GM11168 (cell line): ENCODE results near the gene CCDC50.

Source experiments
- in situ Hi-C: fragments of 300-500 bp; cut with MboI; formaldehyde crosslinking; loops from one replicate; pipeline ENCODE4 v1.12.0; 2022; ENCODE audit warnings: low sequenced_read_pairs; ENCODE audit not compliant: unreplicated experiment

The CCDC50 gene

DNA sequence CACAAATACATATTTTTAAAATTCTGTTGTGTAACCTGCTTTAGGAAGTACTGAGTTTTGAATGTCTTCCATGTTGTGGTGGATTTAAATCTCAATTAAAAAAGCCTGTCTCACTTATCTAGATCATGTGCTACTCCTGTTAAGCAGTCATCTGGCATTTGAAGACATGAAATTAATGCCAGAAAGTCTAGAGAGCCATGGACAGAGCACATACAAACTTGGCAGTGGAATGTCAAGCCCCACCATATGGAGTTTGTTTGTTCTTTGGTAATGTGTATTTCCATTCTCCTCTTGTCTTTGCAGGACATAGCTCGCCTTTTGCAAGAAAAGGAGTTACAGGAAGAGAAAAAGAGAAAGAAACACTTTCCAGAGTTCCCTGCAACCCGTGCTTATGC lies 40.4 kb downstream of the CCDC50 start:
- in situ Hi-C loops, result loop anchor here (10.0 kb wide), 1 partner anchor 135 kb away; no protein-coding TSS in a partner anchor

- in situ Hi-C loops, result no loop called here
Observed at GRCh38 chr3:191372122-191372521, 42.9 kb downstream of the CCDC50 start.

- in situ Hi-C loops, result no loop called here
Observed at GRCh38 chr3:191373327-191373726, 44.1 kb downstream of the CCDC50 start.

DNA sequence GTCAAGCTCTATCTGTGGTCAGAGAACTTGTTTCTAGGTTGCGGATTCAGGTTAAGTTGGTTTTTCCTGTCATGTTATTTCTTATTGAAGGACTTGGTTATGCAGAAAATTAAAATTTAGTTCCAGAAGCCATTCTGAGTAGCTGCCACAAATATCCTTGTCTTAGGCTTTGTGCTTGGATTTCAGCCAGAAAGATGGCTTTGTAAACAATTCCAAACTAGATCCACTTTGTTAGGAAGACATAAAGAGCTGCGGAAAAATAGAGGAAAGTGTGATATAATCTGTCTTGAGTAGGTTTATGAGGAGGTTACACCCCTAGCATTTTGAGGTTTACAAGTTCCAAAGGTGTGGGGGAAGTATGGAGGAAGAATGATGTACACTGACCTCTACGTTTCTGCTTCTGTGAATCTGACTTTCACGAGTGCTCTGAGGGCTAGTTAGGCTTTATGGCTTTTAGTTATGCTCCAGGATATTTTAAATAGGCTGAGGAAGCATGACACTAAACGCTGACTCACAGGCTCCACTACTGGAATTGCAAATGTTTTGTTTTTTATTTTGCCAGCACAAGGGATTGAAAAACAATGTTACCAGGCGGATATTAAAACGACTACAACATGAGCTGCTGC lies 47.4 kb downstream of the CCDC50 start:
- in situ Hi-C loops, result loop anchor here (25.0 kb wide), 1 partner anchor 239 kb away; no protein-coding TSS in a partner anchor

- in situ Hi-C loops, result loop anchor here (25.0 kb wide), 1 partner anchor 241 kb away; no protein-coding TSS in a partner anchor
Observed at GRCh38 chr3:191378142-191378812, 49.1 kb downstream of the CCDC50 start.

- in situ Hi-C loops, result loop anchor here (25.0 kb wide), 1 partner anchor 242 kb away; no protein-coding TSS in a partner anchor
Observed at GRCh38 chr3:191379446-191379845, 50.3 kb downstream of the CCDC50 start.

DNA sequence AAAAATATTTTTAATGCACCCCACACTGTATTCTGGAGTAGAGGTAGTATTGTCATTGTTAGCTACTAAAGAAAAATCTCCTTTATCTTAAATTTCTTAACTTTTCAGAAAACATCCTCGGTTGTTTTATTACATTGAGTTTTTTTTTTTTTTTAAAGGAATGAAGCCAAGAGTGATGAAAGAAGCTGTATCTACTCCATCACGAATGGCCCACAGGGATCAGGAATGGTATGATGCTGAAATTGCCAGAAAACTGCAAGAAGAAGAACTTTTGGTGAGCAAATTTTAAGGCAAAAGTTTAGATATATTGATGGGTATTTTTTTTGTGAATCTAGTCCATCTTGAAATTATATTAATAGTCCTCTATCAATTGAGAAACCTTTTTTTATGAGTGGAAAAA lies 50.8 kb downstream of the CCDC50 start:
- in situ Hi-C loops, result loop anchor here (25.0 kb wide), 1 partner anchor 243 kb away; no protein-coding TSS in a partner anchor

GRCh38 chr3:191381303-191381702 lies 52.1 kb downstream of the CCDC50 start:
- in situ Hi-C loops, result loop anchor here (25.0 kb wide), 1 partner anchor 244 kb away; no protein-coding TSS in a partner anchor

GRCh38 chr3:191382661-191383060 lies 53.5 kb downstream of the CCDC50 start:
- in situ Hi-C loops, result loop anchor here (25.0 kb wide), 1 partner anchor 245 kb away; no protein-coding TSS in a partner anchor

DNA sequence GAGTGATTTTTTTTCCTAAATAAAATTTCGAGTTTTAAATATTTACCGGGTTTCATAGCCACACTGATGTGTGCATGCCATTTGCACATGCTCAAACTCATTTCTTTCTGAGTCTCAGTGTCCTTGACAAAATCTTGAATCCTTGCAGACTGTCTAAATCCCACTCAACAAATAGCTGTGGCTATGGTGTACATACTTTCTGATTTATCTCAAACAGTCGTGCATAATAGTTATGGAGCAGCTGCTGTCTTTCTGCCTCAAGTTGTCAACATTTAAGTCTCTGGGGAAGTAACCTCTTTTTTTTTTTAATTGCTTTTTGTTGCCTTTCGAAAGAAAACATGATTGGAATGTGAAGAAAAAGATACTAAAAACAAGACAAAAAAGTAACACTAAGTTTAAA lies 53.9 kb downstream of the CCDC50 start:
- in situ Hi-C loops, result loop anchor here (25.0 kb wide), 1 partner anchor 246 kb away; no protein-coding TSS in a partner anchor

DNA sequence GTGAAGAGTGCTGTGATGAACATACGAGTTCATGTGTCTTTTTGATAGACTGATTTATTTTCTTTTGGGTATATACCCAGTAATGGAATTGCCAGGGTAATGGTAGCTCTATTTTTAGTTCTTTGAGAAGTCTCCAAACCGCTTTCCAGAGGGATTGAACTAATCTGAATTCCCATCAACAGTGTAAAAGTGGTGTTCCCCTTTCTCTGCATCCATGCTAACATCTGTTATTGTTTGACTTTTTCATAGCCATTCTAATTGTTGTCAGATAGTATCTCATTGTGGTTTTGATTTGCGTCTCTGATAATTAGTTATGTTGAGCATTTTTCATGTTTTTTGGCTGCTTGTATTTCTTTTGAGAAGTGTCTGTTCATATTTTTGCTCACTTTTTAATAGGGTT lies 55.9 kb downstream of the CCDC50 start:
- in situ Hi-C loops, result loop anchor here (25.0 kb wide), 1 partner anchor 248 kb away; no protein-coding TSS in a partner anchor

DNA sequence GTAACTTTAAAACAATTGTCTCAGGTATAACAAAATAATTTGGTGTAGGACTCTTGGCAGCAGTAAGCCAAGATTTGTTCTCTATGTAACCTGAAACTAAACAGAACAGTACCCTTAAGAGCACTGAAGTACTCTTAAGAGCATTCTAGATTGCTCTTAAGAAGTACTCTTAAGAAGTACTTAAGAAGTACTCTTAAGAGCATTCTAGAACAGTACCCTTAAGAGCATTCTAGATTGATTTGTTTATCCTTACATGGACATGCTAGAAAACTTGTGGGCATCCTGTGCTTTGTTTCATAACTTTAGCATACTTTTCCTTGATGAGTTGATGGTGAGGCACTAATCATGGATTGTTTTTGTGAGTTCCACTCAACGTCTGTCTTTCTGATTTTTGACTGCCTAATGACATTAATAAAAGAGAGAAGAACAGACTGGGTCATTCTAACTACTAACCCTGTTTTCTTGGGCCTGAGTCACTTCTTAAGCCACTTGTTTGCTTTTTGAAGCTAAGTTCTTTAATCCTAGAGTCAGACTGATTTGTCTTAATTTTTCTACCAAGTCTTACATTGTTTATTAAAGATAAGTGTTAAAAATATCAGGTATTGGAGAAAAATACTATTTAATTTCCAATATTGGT lies 58.4 kb downstream of the CCDC50 start:
- in situ Hi-C loops, result loop anchor here (25.0 kb wide), 1 partner anchor 250 kb away; no protein-coding TSS in a partner anchor

- in situ Hi-C loops, result loop anchor here (25.0 kb wide), 1 partner anchor 252 kb away; no protein-coding TSS in a partner anchor
Observed at GRCh38 chr3:191388823-191389222, 59.6 kb downstream of the CCDC50 start.

- in situ Hi-C loops, result loop anchor here (25.0 kb wide), 1 partner anchor 253 kb away; no protein-coding TSS in a partner anchor
Observed at GRCh38 chr3:191390580-191390979, 61.4 kb downstream of the CCDC50 start.

- in situ Hi-C loops, result loop anchor here (25.0 kb wide), 1 partner anchor 255 kb away; no protein-coding TSS in a partner anchor
Observed at GRCh38 chr3:191391861-191392808, 62.9 kb downstream of the CCDC50 start.

DNA sequence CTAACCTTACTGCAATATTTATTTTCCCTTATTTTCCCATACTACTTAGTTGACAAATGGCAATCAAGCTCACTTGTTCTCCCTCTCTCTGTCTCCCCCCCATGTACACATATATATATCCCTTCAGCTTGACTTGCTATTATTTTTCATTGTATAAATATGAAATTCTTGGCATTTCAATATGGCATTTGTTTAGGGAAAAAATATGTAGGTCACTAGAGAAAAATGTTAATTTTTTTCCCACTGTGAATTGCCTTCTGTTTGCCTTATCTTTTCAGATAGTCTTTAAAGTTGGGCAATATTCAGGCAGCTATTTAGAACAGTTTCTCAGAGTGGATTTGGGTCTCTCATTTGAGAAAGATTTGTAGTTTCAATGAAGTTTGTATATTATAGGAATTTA lies 64.0 kb downstream of the CCDC50 start:
- in situ Hi-C loops, result loop anchor here (25.0 kb wide), 1 partner anchor 256 kb away; no protein-coding TSS in a partner anchor

GRCh38 chr3:191397771-191398170 lies 68.6 kb downstream of the CCDC50 start:
- in situ Hi-C loops, result loop anchor here (25.0 kb wide), 1 partner anchor 260 kb away; no protein-coding TSS in a partner anchor

- in situ Hi-C loops, result loop anchor here (25.0 kb wide), 1 partner anchor 261 kb away; no protein-coding TSS in a partner anchor
Observed at GRCh38 chr3:191398607-191399006, 69.4 kb downstream of the CCDC50 start.

DNA sequence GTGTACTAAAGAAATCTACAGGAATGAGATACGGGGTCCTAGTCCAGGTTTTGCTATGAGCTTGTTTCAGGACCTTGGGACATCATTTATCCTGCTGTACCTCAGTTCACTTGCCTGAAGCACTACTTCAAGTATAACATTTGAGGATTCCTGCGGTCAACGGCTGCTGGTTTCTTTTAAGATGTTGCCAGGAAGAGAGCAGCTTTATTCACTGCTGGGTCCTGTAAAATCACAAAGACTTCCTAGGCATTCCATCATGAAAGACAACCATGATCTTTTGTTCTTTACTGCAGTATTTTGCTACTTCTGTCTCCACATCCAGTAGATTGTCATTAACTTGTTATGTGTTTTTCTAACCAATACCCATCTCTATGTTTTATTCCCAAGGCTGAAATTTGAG lies 70.7 kb downstream of the CCDC50 start:
- in situ Hi-C loops, result loop anchor here (25.0 kb wide), 2 partner anchors 263 to 1037 kb away; no protein-coding TSS in a partner anchor
